Measurements from ENCODE around the gene SNRNP70. TPM values are rescaled to one million over a fixed set of nuclear protein-coding genes. Genes with fewer than 3 reads are reported as not detected.

The SNRNP70 gene
- total and polyA plus RNA-seq, 2 of the 13 experiments (the other 11 are each of a cell fraction or from before 2014, with no cell fraction given): 150 to 210 TPM

DNA sequence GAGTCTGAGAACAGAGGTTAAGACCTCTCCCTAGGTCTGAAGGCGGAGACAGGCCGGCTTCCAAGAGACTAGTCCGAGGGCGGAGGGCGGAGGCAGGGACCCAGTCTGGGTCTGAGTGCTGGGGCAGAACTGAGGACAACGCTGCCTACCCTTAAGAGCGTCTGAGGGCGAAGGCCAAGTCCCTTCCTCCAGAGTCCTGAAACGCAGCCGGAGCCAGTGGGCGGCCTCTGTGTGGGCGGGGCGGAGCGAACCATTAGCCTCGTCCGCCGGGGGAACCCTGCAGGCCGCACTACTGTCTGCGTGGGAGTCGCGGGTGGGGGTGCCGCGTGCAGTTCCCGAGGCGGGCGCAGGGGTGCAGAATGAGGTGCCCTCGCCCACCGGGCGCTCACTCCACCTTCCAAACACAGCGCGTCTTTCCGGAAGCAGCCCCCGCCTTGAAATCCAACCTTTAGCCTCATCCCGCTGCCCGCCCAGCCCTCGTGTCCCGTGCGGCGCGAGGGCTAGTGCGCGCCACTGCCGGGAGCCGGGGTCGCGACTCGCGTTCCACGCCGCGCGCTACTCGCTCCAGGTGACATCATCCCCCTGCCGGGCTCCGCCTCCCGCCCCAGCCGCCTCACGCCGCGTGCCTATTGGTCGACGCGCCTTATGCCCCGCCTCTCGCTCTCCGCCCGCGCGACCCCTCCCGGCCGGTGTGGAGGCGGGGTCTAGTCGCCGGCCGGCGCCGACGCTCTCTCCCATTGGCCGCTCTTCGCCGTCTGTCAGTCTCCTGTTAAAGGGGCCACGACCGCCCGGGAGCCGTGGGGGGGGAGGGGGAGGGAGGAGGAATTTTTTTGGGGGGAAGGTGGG lies 33.5 kb downstream of the SNRNP70 start, which contains the start of gene C19orf73 (continued):
- TF ChIP-seq ZNF746 (CRISPR knock-in tag; IDR thresholded peaks at IDR 0.05) (peak; percentile 68; the same call in 1 of the 2 replicates), GTF2F1 (IDR thresholded peaks at IDR 0.05; ENCODE audit: low read length) (no peak), KAT8 (CRISPR knock-in tag; IDR thresholded peaks at IDR 0.05) (0 out of 2 replicates have a peak, but pooled peaks have one; percentile 24), ZKSCAN5 (CRISPR knock-in tag; IDR thresholded peaks at IDR 0.05) (no peak), BORCS8-MEF2B (CRISPR knock-in tag; IDR thresholded peaks at IDR 0.05) (peak; percentile 67; the same call in 1 of the 2 replicates), ZNF772 (CRISPR knock-in tag; IDR thresholded peaks at IDR 0.05) (no peak), GABPA (IDR thresholded peaks at IDR 0.05; ENCODE audit: low read depth, low read length) (no peak), GABPA (CRISPR knock-in tag; IDR thresholded peaks at IDR 0.05; ENCODE audit: low read depth) (no peak), SP1 (IDR thresholded peaks at IDR 0.05) (no peak), SP1 (CRISPR knock-in tag; IDR thresholded peaks at IDR 0.05) (peak; percentile 62), MAFG (CRISPR knock-in tag; IDR thresholded peaks at IDR 0.05) (no peak), ZNF878 (CRISPR knock-in tag; IDR thresholded peaks at IDR 0.05) (no peak), ASH2L (IDR thresholded peaks at IDR 0.05; ENCODE audit: insufficient read length, low read depth, low read length) (peak; percentile 64), ZBTB38 (CRISPR knock-in tag; IDR thresholded peaks at IDR 0.05) (peak; percentile 80), PITX1 (CRISPR knock-in tag; IDR thresholded peaks at IDR 0.05) (peak; percentile 74)
- TF ChIP-seq, protein P1, sequence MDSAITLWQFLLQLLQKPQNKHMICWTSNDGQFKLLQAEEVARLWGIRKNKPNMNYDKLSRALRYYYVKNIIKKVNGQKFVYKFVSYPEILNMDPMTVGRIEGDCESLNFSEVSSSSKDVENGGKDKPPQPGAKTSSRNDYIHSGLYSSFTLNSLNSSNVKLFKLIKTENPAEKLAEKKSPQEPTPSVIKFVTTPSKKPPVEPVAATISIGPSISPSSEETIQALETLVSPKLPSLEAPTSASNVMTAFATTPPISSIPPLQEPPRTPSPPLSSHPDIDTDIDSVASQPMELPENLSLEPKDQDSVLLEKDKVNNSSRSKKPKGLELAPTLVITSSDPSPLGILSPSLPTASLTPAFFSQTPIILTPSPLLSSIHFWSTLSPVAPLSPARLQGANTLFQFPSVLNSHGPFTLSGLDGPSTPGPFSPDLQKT (CRISPR knock-in tag; IDR thresholded peaks at IDR 0.05; ENCODE audit: borderline replicate concordance): no peak
- TF ChIP-seq, protein P2, sequence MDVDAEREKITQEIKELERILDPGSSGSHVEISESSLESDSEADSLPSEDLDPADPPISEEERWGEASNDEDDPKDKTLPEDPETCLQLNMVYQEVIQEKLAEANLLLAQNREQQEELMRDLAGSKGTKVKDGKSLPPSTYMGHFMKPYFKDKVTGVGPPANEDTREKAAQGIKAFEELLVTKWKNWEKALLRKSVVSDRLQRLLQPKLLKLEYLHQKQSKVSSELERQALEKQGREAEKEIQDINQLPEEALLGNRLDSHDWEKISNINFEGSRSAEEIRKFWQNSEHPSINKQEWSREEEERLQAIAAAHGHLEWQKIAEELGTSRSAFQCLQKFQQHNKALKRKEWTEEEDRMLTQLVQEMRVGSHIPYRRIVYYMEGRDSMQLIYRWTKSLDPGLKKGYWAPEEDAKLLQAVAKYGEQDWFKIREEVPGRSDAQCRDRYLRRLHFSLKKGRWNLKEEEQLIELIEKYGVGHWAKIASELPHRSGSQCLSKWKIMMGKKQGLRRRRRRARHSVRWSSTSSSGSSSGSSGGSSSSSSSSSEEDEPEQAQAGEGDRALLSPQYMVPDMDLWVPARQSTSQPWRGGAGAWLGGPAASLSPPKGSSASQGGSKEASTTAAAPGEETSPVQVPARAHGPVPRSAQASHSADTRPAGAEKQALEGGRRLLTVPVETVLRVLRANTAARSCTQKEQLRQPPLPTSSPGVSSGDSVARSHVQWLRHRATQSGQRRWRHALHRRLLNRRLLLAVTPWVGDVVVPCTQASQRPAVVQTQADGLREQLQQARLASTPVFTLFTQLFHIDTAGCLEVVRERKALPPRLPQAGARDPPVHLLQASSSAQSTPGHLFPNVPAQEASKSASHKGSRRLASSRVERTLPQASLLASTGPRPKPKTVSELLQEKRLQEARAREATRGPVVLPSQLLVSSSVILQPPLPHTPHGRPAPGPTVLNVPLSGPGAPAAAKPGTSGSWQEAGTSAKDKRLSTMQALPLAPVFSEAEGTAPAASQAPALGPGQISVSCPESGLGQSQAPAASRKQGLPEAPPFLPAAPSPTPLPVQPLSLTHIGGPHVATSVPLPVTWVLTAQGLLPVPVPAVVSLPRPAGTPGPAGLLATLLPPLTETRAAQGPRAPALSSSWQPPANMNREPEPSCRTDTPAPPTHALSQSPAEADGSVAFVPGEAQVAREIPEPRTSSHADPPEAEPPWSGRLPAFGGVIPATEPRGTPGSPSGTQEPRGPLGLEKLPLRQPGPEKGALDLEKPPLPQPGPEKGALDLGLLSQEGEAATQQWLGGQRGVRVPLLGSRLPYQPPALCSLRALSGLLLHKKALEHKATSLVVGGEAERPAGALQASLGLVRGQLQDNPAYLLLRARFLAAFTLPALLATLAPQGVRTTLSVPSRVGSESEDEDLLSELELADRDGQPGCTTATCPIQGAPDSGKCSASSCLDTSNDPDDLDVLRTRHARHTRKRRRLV (CRISPR knock-in tag; IDR thresholded peaks at IDR 0.05): no peak
- TF ChIP-seq, protein P3, sequence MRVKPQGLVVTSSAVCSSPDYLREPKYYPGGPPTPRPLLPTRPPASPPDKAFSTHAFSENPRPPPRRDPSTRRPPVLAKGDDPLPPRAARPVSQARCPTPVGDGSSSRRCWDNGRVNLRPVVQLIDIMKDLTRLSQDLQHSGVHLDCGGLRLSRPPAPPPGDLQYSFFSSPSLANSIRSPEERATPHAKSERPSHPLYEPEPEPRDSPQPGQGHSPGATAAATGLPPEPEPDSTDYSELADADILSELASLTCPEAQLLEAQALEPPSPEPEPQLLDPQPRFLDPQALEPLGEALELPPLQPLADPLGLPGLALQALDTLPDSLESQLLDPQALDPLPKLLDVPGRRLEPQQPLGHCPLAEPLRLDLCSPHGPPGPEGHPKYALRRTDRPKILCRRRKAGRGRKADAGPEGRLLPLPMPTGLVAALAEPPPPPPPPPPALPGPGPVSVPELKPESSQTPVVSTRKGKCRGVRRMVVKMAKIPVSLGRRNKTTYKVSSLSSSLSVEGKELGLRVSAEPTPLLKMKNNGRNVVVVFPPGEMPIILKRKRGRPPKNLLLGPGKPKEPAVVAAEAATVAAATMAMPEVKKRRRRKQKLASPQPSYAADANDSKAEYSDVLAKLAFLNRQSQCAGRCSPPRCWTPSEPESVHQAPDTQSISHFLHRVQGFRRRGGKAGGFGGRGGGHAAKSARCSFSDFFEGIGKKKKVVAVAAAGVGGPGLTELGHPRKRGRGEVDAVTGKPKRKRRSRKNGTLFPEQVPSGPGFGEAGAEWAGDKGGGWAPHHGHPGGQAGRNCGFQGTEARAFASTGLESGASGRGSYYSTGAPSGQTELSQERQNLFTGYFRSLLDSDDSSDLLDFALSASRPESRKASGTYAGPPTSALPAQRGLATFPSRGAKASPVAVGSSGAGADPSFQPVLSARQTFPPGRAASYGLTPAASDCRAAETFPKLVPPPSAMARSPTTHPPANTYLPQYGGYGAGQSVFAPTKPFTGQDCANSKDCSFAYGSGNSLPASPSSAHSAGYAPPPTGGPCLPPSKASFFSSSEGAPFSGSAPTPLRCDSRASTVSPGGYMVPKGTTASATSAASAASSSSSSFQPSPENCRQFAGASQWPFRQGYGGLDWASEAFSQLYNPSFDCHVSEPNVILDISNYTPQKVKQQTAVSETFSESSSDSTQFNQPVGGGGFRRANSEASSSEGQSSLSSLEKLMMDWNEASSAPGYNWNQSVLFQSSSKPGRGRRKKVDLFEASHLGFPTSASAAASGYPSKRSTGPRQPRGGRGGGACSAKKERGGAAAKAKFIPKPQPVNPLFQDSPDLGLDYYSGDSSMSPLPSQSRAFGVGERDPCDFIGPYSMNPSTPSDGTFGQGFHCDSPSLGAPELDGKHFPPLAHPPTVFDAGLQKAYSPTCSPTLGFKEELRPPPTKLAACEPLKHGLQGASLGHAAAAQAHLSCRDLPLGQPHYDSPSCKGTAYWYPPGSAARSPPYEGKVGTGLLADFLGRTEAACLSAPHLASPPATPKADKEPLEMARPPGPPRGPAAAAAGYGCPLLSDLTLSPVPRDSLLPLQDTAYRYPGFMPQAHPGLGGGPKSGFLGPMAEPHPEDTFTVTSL (CRISPR knock-in tag; IDR thresholded peaks at IDR 0.05; ENCODE audit: borderline replicate concordance): no peak; the same call in 1 of the 2 replicates
